ENCODE data around the gene CD300E.
"Not testable (repeated sequence)": the region's sequence is repeated elsewhere in the genome, so short reads cannot be mapped to it uniquely, and the experiment has no call there.

The CD300E gene

GRCh38 chr17:74642995-74643394 lies 19.5 kb upstream of the CD300E start:
- DNase-seq (ENCODE audit: low read depth in 2 of 2), result no peak
- TF ChIP-seq, protein P1, sequence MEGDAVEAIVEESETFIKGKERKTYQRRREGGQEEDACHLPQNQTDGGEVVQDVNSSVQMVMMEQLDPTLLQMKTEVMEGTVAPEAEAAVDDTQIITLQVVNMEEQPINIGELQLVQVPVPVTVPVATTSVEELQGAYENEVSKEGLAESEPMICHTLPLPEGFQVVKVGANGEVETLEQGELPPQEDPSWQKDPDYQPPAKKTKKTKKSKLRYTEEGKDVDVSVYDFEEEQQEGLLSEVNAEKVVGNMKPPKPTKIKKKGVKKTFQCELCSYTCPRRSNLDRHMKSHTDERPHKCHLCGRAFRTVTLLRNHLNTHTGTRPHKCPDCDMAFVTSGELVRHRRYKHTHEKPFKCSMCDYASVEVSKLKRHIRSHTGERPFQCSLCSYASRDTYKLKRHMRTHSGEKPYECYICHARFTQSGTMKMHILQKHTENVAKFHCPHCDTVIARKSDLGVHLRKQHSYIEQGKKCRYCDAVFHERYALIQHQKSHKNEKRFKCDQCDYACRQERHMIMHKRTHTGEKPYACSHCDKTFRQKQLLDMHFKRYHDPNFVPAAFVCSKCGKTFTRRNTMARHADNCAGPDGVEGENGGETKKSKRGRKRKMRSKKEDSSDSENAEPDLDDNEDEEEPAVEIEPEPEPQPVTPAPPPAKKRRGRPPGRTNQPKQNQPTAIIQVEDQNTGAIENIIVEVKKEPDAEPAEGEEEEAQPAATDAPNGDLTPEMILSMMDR (IDR thresholded peaks at IDR 0.05; ENCODE audit: low read depth, low read length), result no peak
- no peak overlapping the region for H3K4me3 ChIP-seq (replicated peaks in 1 of 2; ENCODE audit: low read depth in 2 of 2, low read length in 2 of 2)

GRCh38 chr17:74642556-74642955 lies 19.0 kb upstream of the CD300E start:
- no peak for DNase-seq (ENCODE audit: low read depth in 2 of 2)
- TF ChIP-seq, protein P1 (IDR thresholded peaks at IDR 0.05; ENCODE audit: low read depth, low read length), result no peak

DNA sequence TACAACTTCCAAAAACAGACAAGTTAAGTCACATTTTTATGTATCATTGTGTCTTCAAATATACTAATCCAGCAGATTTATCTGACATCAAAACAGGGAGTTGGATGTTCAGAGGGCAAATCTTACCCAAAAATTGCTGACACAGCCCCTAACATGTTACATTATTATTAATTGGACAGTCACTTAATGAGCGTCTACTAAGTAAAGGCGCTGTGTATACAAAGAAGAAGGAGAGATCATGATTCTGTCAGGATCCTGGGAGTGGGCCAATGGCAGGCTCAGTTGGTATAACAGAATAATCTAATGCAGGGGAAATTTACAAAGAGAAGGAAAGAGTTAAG lies 18.4 kb upstream of the CD300E start:
- TF ChIP-seq, protein P1 (IDR thresholded peaks at IDR 0.05; ENCODE audit: low read depth, low read length), result no peak
- no peak overlapping the region for H3K4me3 ChIP-seq (replicated peaks in 1 of 2; ENCODE audit: low read depth in 2 of 2, low read length in 2 of 2)
- DNase-seq (ENCODE audit: low read depth in 2 of 2), result no peak

More at GRCh38 chr17:74642556-74642955, 19.0 kb upstream of the CD300E start:
- no peak overlapping the region for H3K4me3 ChIP-seq (replicated peaks in 1 of 2; ENCODE audit: low read depth in 2 of 2, low read length in 2 of 2)

- TF ChIP-seq, protein P1 (IDR thresholded peaks at IDR 0.05; ENCODE audit: low read depth, low read length), result no peak
- no peak overlapping the region for H3K4me3 ChIP-seq (replicated peaks in 1 of 2; ENCODE audit: low read depth in 2 of 2, low read length in 2 of 2)
Observed at GRCh38 chr17:74641224-74641957, 17.9 kb upstream of the CD300E start.

DNA sequence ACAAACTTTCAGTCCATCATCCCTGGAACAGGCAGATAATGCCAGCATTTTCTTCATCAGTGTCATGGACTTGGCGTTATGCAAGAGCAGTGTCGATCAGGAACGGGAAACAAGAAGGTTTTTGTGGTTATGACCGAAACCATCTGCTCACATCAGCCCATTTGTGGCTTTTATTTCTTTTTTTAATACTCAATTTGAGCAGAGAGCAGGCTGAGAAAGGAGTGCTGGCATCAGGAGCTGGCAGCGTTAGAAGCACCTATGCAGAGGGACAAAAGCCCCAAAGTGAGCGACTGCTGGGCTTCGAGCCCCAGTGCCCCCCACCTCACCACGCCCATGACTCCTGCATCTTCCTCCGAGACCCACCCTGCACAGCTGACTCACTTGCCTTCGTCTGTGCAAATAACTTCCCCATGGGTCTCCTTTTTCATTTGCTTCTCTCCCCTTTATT lies 16.2 kb upstream of the CD300E start:
- TF ChIP-seq, protein P1 (IDR thresholded peaks at IDR 0.05; ENCODE audit: low read depth, low read length), result no peak
- DNase-seq (ENCODE audit: low read depth in 2 of 2), result no peak
- no peak overlapping the region for H3K4me3 ChIP-seq (replicated peaks in 1 of 2; ENCODE audit: low read depth in 2 of 2, low read length in 2 of 2)

More at GRCh38 chr17:74641224-74641957, 17.9 kb upstream of the CD300E start:
- DNase-seq (ENCODE audit: low read depth in 2 of 2), result no peak

- DNase-seq (ENCODE audit: low read depth in 2 of 2), result no peak
- no peak overlapping the region for H3K4me3 ChIP-seq (replicated peaks in 1 of 2; ENCODE audit: low read depth in 2 of 2, low read length in 2 of 2)
- TF ChIP-seq, protein P1 (IDR thresholded peaks at IDR 0.05; ENCODE audit: low read depth, low read length), result no peak
Observed at GRCh38 chr17:74637926-74638325, 14.4 kb upstream of the CD300E start.

GRCh38 chr17:74637265-74637664 lies 13.7 kb upstream of the CD300E start:
- no peak for DNase-seq (ENCODE audit: low read depth in 2 of 2)
- no peak overlapping the region for H3K4me3 ChIP-seq (replicated peaks in 1 of 2; ENCODE audit: low read depth in 2 of 2, low read length in 2 of 2)
- TF ChIP-seq, protein P1 (IDR thresholded peaks at IDR 0.05; ENCODE audit: low read depth, low read length), result no peak

- not testable (repeated sequence) for DNase-seq (ENCODE audit: low read depth in 2 of 2)
Observed at GRCh38 chr17:74636541-74637085, 13.1 kb upstream of the CD300E start.

More at GRCh38 chr17:74636541-74637085, 13.1 kb upstream of the CD300E start:
- H3K4me3 ChIP-seq (replicated peaks in 1 of 2; ENCODE audit: low read depth in 2 of 2, low read length in 2 of 2), result not testable (repeated sequence)
